Neural crest cell (in vitro differentiated cells): Measurements from ENCODE around the gene ICAM5. TPM values are rescaled to one million over a fixed set of nuclear protein-coding genes. Genes with fewer than 3 reads are reported as not detected.

Experiments used
- DNase-seq: peaks from one replicate; pipeline ENCODE4 v3.0.0; 2021; ENCODE audit warnings: low read depth, mixed read lengths, low spot score
- H3K27ac Mint-ChIP-seq: one replicate; pipeline ENCODE4 v1.8.0; 2021; ENCODE audit warnings: mild to moderate bottlenecking, mixed read lengths; ENCODE audit not compliant: unreplicated experiment
- H3K27me3 Mint-ChIP-seq: 2 replicates; pipeline ENCODE4 v1.8.0; 2021; ENCODE audit warnings: low read depth, mild to moderate bottlenecking, mixed read lengths
- H3K36me3 Mint-ChIP-seq: 2 replicates; pipeline ENCODE4 v1.8.0; 2021; ENCODE audit warnings: low read depth, mild to moderate bottlenecking, mixed read lengths
- H3K4me1 Mint-ChIP-seq: 2 replicates; pipeline ENCODE4 v1.8.0; 2021; ENCODE audit warnings: mixed read lengths
- H3K4me3 Mint-ChIP-seq: one replicate; pipeline ENCODE4 v1.8.0; 2021; ENCODE audit warnings: mild to moderate bottlenecking, mixed read lengths
- H3K9me3 Mint-ChIP-seq: 2 replicates; pipeline ENCODE4 v1.8.0; 2021; ENCODE audit warnings: mixed read lengths
- CTCF ChIP-seq: fragments of 200-600 bp; sonication (generic); conservative IDR thresholded peaks from 2 replicates; pipeline ENCODE4 v1.5.0; 2021; ENCODE audit warnings: antibody characterized with exemption, mild to moderate bottlenecking
- total RNA-seq: library from RNA; stranded (reverse); gene quantifications from 2 replicates; pipeline ENCODE4 v1.2.1, GENCODE V29; 2021

ICAM5 gene
- total RNA-seq, 1 donor from 2014 or later, result not detected

GRCh38 chr19:10256970-10257615 lies 32.7 kb upstream of the ICAM5 start:
- H3K4me1 Mint-ChIP-seq, result peaks cover 5% of the 10 kb centered on the region
- no peaks in the 10 kb centered on the region for H3K9me3 Mint-ChIP-seq
- no peak for DNase-seq
- H3K4me3 Mint-ChIP-seq, result peak overlapping the region; percentile 19
- no peaks in the 10 kb centered on the region for H3K27me3 Mint-ChIP-seq
- peaks cover 10% of the 10 kb centered on the region for H3K36me3 Mint-ChIP-seq
- TF ChIP-seq CTCF, result no peak
- H3K27ac Mint-ChIP-seq, result no peak overlapping the region

- Mint-ChIP-seq H3K4me3 (no peak overlapping the region), H3K9me3 (no peaks in the 10 kb centered on the region), H3K27me3 (no peaks in the 10 kb centered on the region), H3K36me3 (peaks cover 10% of the 10 kb centered on the region), H3K4me1 (no peaks in the 10 kb centered on the region), H3K27ac (no peak overlapping the region)
- DNase-seq, result no peak
- no peak for TF ChIP-seq CTCF
These were observed 31.6 kb upstream of the ICAM5 start for GRCh38 chr19:10258080-10258710.

GRCh38 chr19:10259162-10259905 lies 30.4 kb upstream of the ICAM5 start:
- no peaks in the 10 kb centered on the region for H3K9me3 Mint-ChIP-seq
- no peaks in the 10 kb centered on the region for H3K4me1 Mint-ChIP-seq
- peak; percentile 94 for DNase-seq
- no peak overlapping the region for H3K4me3 Mint-ChIP-seq
- no peak overlapping the region for H3K27ac Mint-ChIP-seq
- H3K36me3 Mint-ChIP-seq, result peaks cover 10% of the 10 kb centered on the region
- peak; percentile 77 for TF ChIP-seq CTCF
- H3K27me3 Mint-ChIP-seq, result no peaks in the 10 kb centered on the region

- no peaks in the 10 kb centered on the region for H3K4me1 Mint-ChIP-seq
These were observed 29.6 kb upstream of the ICAM5 start for GRCh38 chr19:10260141-10260584.

GRCh38 chr19:10262771-10263170 lies 27.0 kb upstream of the ICAM5 start:
- H3K36me3 Mint-ChIP-seq, result peaks cover 2% of the 10 kb centered on the region
- H3K4me1 Mint-ChIP-seq, result no peaks in the 10 kb centered on the region
- no peak for TF ChIP-seq CTCF
- H3K9me3 Mint-ChIP-seq, result no peaks in the 10 kb centered on the region
- DNase-seq, result no peak
- H3K4me3 Mint-ChIP-seq, result no peak overlapping the region
- no peak overlapping the region for H3K27ac Mint-ChIP-seq
- H3K27me3 Mint-ChIP-seq, result no peaks in the 10 kb centered on the region

More at GRCh38 chr19:10260141-10260584, 29.6 kb upstream of the ICAM5 start:
- no peak overlapping the region for H3K4me3 Mint-ChIP-seq
- H3K36me3 Mint-ChIP-seq, result peaks cover 9% of the 10 kb centered on the region
- no peaks in the 10 kb centered on the region for H3K27me3 Mint-ChIP-seq
- H3K9me3 Mint-ChIP-seq, result no peaks in the 10 kb centered on the region
- no peak for TF ChIP-seq CTCF
- no peak overlapping the region for H3K27ac Mint-ChIP-seq
- no peak for DNase-seq
